GM21367 (cell line): Measurements from ENCODE around the gene CAMTA1.

Experiments
- ATAC-seq: cut with Tn5 transposase; IDR thresholded peaks from one replicate; pipeline ENCODE4 v1.9.1; 2021; ENCODE audit not compliant: unreplicated experiment

Gene CAMTA1

GRCh38 chr1:7632681-7633080 lies 847.4 kb downstream of the CAMTA1 start:
- no peak for ATAC-seq

- ATAC-seq, result no peak
These were observed 848.4 kb downstream of the CAMTA1 start for GRCh38 chr1:7633506-7634245.

- ATAC-seq, result no peak
These were observed 849.4 kb downstream of the CAMTA1 start for GRCh38 chr1:7634546-7635240.

- no peak for ATAC-seq
These were observed 851.7 kb downstream of the CAMTA1 start for GRCh38 chr1:7636795-7637526.

GRCh38 chr1:7638078-7638477 lies 852.8 kb downstream of the CAMTA1 start:
- ATAC-seq, result no peak

- ATAC-seq, result no peak
These were observed 854.3 kb downstream of the CAMTA1 start for GRCh38 chr1:7639435-7640131.

- no peak for ATAC-seq
These were observed 855.1 kb downstream of the CAMTA1 start for GRCh38 chr1:7640350-7640749.

- ATAC-seq, result no peak
These were observed 855.8 kb downstream of the CAMTA1 start for GRCh38 chr1:7640920-7641585.

- ATAC-seq, result no peak
These were observed 856.5 kb downstream of the CAMTA1 start for GRCh38 chr1:7641587-7642417.

- ATAC-seq, result no peak
These were observed 857.1 kb downstream of the CAMTA1 start for GRCh38 chr1:7642418-7642704.

GRCh38 chr1:7642781-7643529 lies 857.7 kb downstream of the CAMTA1 start:
- ATAC-seq, result no peak

- no peak for ATAC-seq
These were observed 858.3 kb downstream of the CAMTA1 start for GRCh38 chr1:7643530-7643929.

- ATAC-seq, result no peak
These were observed 858.8 kb downstream of the CAMTA1 start for GRCh38 chr1:7644086-7644485.

- no peak for ATAC-seq
These were observed 859.9 kb downstream of the CAMTA1 start for GRCh38 chr1:7644961-7645750.

GRCh38 chr1:7645751-7646048 lies 860.4 kb downstream of the CAMTA1 start:
- no peak for ATAC-seq

GRCh38 chr1:7646164-7646563 lies 860.9 kb downstream of the CAMTA1 start:
- ATAC-seq, result no peak

- no peak for ATAC-seq
These were observed 862.0 kb downstream of the CAMTA1 start for GRCh38 chr1:7646981-7647901.
